ENCODE data around the gene KIF18A. TPM values are rescaled to one million over a fixed set of nuclear protein-coding genes. Genes with fewer than 3 reads are reported as not detected.

Gene KIF18A
- total RNA-seq, 1 donor from 2014 or later = 4.9 TPM

DNA sequence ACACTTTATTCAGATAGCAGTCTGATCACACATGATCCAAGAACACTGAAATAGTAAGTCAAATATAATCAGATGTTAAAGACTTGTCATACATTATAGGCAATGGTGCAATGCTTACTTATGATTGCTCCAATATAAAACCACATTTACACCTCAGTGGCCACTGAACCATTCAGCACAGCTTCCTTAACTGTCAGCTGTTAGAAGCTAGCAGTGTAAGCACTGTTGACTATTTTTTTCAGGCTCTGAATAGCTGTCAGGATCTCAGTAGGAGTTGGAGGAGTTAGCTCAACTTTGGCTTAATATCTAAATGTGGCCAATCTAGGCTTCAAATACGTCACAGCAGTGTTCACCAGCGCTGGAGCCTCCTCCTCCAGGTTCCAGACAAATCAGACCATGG is 36.9 kb upstream of the KIF18A start:
- peaks cover 15% of the 10 kb centered on the region for H3K36me3 Mint-ChIP-seq (ENCODE audit: low read depth, unreplicated experiment)
- no peak for DNase-seq (ENCODE audit: low spot score)
- no peaks in the 10 kb centered on the region for H3K4me1 Mint-ChIP-seq (ENCODE audit: unreplicated experiment)
- TF ChIP-seq, protein P1, sequence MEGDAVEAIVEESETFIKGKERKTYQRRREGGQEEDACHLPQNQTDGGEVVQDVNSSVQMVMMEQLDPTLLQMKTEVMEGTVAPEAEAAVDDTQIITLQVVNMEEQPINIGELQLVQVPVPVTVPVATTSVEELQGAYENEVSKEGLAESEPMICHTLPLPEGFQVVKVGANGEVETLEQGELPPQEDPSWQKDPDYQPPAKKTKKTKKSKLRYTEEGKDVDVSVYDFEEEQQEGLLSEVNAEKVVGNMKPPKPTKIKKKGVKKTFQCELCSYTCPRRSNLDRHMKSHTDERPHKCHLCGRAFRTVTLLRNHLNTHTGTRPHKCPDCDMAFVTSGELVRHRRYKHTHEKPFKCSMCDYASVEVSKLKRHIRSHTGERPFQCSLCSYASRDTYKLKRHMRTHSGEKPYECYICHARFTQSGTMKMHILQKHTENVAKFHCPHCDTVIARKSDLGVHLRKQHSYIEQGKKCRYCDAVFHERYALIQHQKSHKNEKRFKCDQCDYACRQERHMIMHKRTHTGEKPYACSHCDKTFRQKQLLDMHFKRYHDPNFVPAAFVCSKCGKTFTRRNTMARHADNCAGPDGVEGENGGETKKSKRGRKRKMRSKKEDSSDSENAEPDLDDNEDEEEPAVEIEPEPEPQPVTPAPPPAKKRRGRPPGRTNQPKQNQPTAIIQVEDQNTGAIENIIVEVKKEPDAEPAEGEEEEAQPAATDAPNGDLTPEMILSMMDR (IDR thresholded peaks at IDR 0.05; ENCODE audit: unreplicated experiment) = no peak
- no peak overlapping the region for H3K4me3 Mint-ChIP-seq (ENCODE audit: unreplicated experiment)
- H3K27me3 Mint-ChIP-seq (ENCODE audit: unreplicated experiment) = peaks cover 5% of the 10 kb centered on the region
- no peak overlapping the region for H3K27ac Mint-ChIP-seq (ENCODE audit: unreplicated experiment)
- peaks cover 13% of the 10 kb centered on the region for H3K9me3 Mint-ChIP-seq (ENCODE audit: unreplicated experiment)

DNA sequence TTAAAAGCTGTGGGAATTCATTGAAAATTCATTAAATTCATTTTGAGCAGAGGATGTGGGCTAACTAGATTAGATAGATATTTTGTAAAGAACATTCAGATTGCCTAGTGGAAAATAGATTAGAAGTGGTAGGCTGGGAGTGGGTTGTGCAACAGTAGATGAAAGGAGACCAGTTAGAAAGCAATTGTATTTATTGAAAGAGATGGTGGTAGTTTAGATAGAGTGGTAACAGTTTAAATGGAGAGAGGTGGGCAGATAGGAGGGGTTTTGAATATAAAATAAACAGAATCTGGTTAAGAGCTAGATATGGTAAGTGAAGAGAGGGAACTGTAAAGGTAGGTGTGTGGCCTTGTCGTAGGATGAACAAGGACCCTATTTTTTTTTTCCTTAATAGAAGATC is 34.8 kb upstream of the KIF18A start:
- peaks cover 7% of the 10 kb centered on the region for H3K27me3 Mint-ChIP-seq (ENCODE audit: unreplicated experiment)
- H3K9me3 Mint-ChIP-seq (ENCODE audit: unreplicated experiment) = peaks cover 25% of the 10 kb centered on the region
- H3K4me1 Mint-ChIP-seq (ENCODE audit: unreplicated experiment) = no peaks in the 10 kb centered on the region
- no peak overlapping the region for H3K4me3 Mint-ChIP-seq (ENCODE audit: unreplicated experiment)
- H3K36me3 Mint-ChIP-seq (ENCODE audit: low read depth, unreplicated experiment) = peaks cover 36% of the 10 kb centered on the region
- DNase-seq (ENCODE audit: low spot score) = no peak
- H3K27ac Mint-ChIP-seq (ENCODE audit: unreplicated experiment) = no peak overlapping the region
- TF ChIP-seq, protein P1 (IDR thresholded peaks at IDR 0.05; ENCODE audit: unreplicated experiment) = no peak

DNA sequence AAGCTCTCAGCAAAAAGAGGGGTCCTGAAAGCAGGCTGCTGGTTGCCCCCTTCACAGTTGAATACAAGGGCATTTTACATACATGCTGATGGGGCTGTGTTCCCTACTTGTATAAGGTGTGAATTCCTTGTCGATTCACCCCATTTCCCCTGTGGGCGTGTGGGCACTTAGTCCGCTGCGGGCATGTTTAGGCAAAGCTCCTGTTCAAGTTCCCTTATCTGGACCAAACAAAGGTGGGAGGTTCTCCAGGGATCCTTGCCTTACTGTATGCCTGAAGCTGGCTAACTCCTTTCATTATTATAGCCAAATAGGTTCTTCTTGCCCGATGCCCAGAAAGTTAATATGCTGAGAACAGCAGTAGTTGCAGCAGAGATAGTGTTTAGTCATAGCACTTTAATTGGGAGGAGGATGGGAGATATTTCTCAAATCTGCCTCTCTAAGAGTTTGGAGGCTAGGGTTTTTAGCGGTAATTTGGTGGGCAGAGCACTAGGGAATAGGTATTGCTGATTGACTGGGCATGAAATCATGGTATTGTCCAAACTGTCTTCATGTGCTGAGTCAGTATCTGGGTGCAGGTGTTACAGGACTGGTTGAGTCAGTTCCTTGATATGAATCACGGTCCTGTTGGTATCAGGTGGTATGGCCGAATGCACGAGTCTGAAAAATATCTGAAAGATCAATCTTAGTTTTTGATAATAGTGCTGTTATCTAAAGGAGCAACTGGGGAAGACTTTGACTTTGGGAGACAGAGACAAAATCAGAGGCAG is 32.9 kb upstream of the KIF18A start:
- H3K9me3 Mint-ChIP-seq (ENCODE audit: unreplicated experiment) = peaks cover 33% of the 10 kb centered on the region
- H3K27me3 Mint-ChIP-seq (ENCODE audit: unreplicated experiment) = peaks cover 7% of the 10 kb centered on the region
- no peaks in the 10 kb centered on the region for H3K4me1 Mint-ChIP-seq (ENCODE audit: unreplicated experiment)
- H3K4me3 Mint-ChIP-seq (ENCODE audit: unreplicated experiment) = peak overlapping the region; percentile 77
- TF ChIP-seq, protein P1 (IDR thresholded peaks at IDR 0.05; ENCODE audit: unreplicated experiment) = no peak
- DNase-seq (ENCODE audit: low spot score) = no peak
- no peak overlapping the region for H3K27ac Mint-ChIP-seq (ENCODE audit: unreplicated experiment)
- H3K36me3 Mint-ChIP-seq (ENCODE audit: low read depth, unreplicated experiment) = peaks cover 50% of the 10 kb centered on the region

DNA sequence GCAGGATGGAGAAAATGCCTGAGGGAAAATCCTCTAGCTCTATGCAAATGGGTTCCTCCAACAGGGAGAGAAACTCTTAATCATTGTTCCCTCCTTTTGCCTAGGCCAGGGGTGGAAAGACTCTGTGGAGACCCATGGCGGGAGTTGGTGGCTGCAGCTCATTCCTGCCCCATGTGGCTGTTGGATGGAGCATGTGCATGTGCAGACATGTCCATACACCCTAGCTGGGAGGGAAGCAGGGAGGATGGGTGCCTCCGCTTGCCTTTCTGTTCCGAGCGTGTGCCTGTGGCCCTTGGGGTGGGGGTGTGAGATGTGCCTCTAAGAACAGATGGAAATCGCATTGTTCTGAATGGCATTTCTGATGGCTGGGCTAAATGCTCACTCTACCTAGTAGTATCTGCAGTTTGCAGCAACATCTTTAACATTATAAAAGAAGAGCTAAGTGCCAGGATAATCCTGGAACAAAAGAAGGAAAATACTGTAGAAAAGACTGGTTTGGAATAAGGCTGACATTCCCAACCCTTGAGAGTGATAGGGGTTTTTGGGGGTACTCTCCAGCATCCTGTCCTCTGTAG is 32.0 kb upstream of the KIF18A start:
- no peak for DNase-seq (ENCODE audit: low spot score)
- H3K9me3 Mint-ChIP-seq (ENCODE audit: unreplicated experiment) = peaks cover 33% of the 10 kb centered on the region
- H3K36me3 Mint-ChIP-seq (ENCODE audit: low read depth, unreplicated experiment) = peaks cover 56% of the 10 kb centered on the region

More for the DNA sequence above, 32.0 kb upstream of the KIF18A start:
- no peaks in the 10 kb centered on the region for H3K4me1 Mint-ChIP-seq (ENCODE audit: unreplicated experiment)
- TF ChIP-seq, protein P1 (IDR thresholded peaks at IDR 0.05; ENCODE audit: unreplicated experiment) = no peak
- H3K4me3 Mint-ChIP-seq (ENCODE audit: unreplicated experiment) = no peak overlapping the region
- H3K27me3 Mint-ChIP-seq (ENCODE audit: unreplicated experiment) = peaks cover 7% of the 10 kb centered on the region
- no peak overlapping the region for H3K27ac Mint-ChIP-seq (ENCODE audit: unreplicated experiment)

Measured in endothelial cell (in vitro differentiated cells).